Loucy (cell line): Measurements from ENCODE around the gene RADX.

ENCODE experiments used
- H2AFZ ChIP-seq: fragments of 200-600 bp; sonication (generic); 2 replicates; pipeline ENCODE4 v1.6.0; 2016; ENCODE audit warnings: antibody characterized with exemption, mild to moderate bottlenecking, low read length, moderate library complexity
- H3F3A ChIP-seq: fragments of 200-600 bp; 2 replicates; pipeline ENCODE4 v1.6.0; 2016; ENCODE audit warnings: antibody characterized with exemption, low read depth, mild to moderate bottlenecking
- H3K27me3 ChIP-seq: fragments of 200-600 bp; sonication (generic); 2 replicates; pipeline ENCODE4 v1.6.1; 2014; ENCODE audit warnings: low read length, mild to moderate bottlenecking; ENCODE audit not compliant: insufficient read depth, poor library complexity, severe bottlenecking
- H3K36me3 ChIP-seq: fragments of 200-600 bp; sonication (generic); 2 replicates; pipeline ENCODE4 v1.6.1; 2016; ENCODE audit warnings: low read length; ENCODE audit not compliant: insufficient read depth
- H3K4me1 ChIP-seq: fragments of 200-600 bp; sonication (generic); 2 replicates; pipeline ENCODE4 v1.5.1; 2014; ENCODE audit warnings: low read length, mild to moderate bottlenecking; ENCODE audit not compliant: insufficient read depth, poor library complexity, severe bottlenecking
- H3K4me2 ChIP-seq: fragments of 200-600 bp; sonication (generic); 2 replicates; pipeline ENCODE4 v1.6.0; 2014; ENCODE audit warnings: antibody characterized with exemption, low read length, low read depth, mild to moderate bottlenecking; ENCODE audit not compliant: poor library complexity, severe bottlenecking
- H3K4me3 ChIP-seq: fragments of 200-600 bp; sonication (generic); 2 replicates; pipeline ENCODE4 v1.5.1; 2014; ENCODE audit warnings: low read length, mild to moderate bottlenecking, mixed read lengths; ENCODE audit not compliant: poor library complexity, severe bottlenecking
- H3K79me2 ChIP-seq: fragments of 200-600 bp; sonication (generic); 2 replicates; pipeline ENCODE4 v1.6.1; 2014; ENCODE audit warnings: low read length; ENCODE audit not compliant: insufficient read depth
- H3K9ac ChIP-seq: fragments of 200-600 bp; sonication (generic); 2 replicates; pipeline ENCODE4 v1.6.0; 2014; ENCODE audit warnings: mild to moderate bottlenecking, low read depth, low read length, moderate library complexity; ENCODE audit not compliant: poor library complexity, severe bottlenecking
- H3K9me2 ChIP-seq: fragments of 200-600 bp; sonication (generic); replicated peaks from 2 replicates; pipeline ENCODE4 v1.6.1; 2016; ENCODE audit warnings: low read depth, low read length, mixed read lengths
- H3K9me3 ChIP-seq: fragments of 200-600 bp; sonication (generic); 2 replicates; pipeline ENCODE4 v1.6.1; 2014; ENCODE audit warnings: mild to moderate bottlenecking, antibody characterized with exemption, low read length, low read depth; ENCODE audit not compliant: insufficient read depth
- H4K20me1 ChIP-seq: fragments of 200-600 bp; sonication (generic); 2 replicates; pipeline ENCODE4 v1.6.0; 2014; ENCODE audit warnings: antibody characterized with exemption, low read length, mild to moderate bottlenecking; ENCODE audit not compliant: insufficient read depth, poor library complexity, severe bottlenecking
- EZH2phosphoT487 ChIP-seq: fragments of 200-600 bp; IDR thresholded peaks from 2 replicates; pipeline ENCODE4 v1.6.1; 2018; ENCODE audit warnings: antibody characterized with exemption, mild to moderate bottlenecking, moderate library complexity, borderline replicate concordance
- TF ChIP-seq, protein P1 (sequence below): fragments of 200-600 bp; sonication (generic); conservative IDR thresholded peaks from 2 replicates; pipeline ENCODE4 v1.5.1; 2014; ENCODE audit warnings: mild to moderate bottlenecking, antibody characterized with exemption, low read length

RADX gene

DNA sequence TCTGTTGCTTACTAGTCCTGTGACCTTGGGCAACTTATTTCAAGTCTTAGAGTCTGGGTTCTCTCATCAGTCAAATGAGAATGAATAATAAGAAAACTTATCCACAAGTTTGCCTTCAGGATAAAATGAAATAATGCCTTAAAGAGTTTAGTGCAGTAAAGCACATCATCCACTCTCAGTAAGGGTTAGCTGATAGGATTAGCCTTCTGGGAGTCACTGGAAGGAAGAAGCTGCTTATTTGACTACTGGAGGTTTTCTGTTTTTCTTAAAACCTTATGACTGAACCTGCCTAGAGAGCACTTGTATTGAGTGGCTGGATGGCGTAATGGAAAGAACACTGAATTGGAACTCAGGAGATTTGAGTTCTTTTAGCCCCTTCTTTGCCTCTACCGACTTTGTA is 116.6 kb downstream of the RADX start:
- no peak overlapping the region for H3K4me3 ChIP-seq
- no peaks in the 10 kb centered on the region for H3K27me3 ChIP-seq
- no peaks in the 10 kb centered on the region for H3K79me2 ChIP-seq
- no peak overlapping the region for H3K4me2 ChIP-seq
- no peaks in the 10 kb centered on the region for H3F3A ChIP-seq
- no peaks in the 10 kb centered on the region for H3K9me2 ChIP-seq
- no peak overlapping the region for H2AFZ ChIP-seq
- H4K20me1 ChIP-seq, result no peaks in the 10 kb centered on the region
- no peak overlapping the region for H3K9ac ChIP-seq
- no peaks in the 10 kb centered on the region for H3K4me1 ChIP-seq
- no peaks in the 10 kb centered on the region for H3K36me3 ChIP-seq
- no peaks in the 10 kb centered on the region for H3K9me3 ChIP-seq
- no peak for TF ChIP-seq EZH2phosphoT487
- TF ChIP-seq, protein P1, sequence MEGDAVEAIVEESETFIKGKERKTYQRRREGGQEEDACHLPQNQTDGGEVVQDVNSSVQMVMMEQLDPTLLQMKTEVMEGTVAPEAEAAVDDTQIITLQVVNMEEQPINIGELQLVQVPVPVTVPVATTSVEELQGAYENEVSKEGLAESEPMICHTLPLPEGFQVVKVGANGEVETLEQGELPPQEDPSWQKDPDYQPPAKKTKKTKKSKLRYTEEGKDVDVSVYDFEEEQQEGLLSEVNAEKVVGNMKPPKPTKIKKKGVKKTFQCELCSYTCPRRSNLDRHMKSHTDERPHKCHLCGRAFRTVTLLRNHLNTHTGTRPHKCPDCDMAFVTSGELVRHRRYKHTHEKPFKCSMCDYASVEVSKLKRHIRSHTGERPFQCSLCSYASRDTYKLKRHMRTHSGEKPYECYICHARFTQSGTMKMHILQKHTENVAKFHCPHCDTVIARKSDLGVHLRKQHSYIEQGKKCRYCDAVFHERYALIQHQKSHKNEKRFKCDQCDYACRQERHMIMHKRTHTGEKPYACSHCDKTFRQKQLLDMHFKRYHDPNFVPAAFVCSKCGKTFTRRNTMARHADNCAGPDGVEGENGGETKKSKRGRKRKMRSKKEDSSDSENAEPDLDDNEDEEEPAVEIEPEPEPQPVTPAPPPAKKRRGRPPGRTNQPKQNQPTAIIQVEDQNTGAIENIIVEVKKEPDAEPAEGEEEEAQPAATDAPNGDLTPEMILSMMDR, result no peak
